Measurements from ENCODE around the gene BHLHA15. TPM values are rescaled to one million over a fixed set of nuclear protein-coding genes. Genes with fewer than 3 reads are reported as not detected.

BHLHA15 gene
- total RNA-seq, 4 donors from 2014 or later = 3.7 to 18.5 (median 5.6) TPM

GRCh38 chr7:98232799-98233198 lies 21.6 kb downstream of the BHLHA15 start:
- WGBS, 2 donors = 90 to 94% methylated on average over 15 to 16 of the region's 16 CpGs
- intact Hi-C loops (cut with DNase I; ENCODE audit: low total_unique reads) = no loop called here
- TF ChIP-seq POLR2A (IDR thresholded peaks at IDR 0.05) (no peak), CTCF (IDR thresholded peaks at IDR 0.05) (no peak)
- no peak overlapping the region for H3K4me3 ChIP-seq (ENCODE audit: low read depth, poor library complexity, severe bottlenecking)
- no peak for DNase-seq (ENCODE audit: low spot score in 2 of 2)

- no peak overlapping the region for H3K4me3 ChIP-seq (ENCODE audit: low read depth, poor library complexity, severe bottlenecking)
- intact Hi-C loops (cut with DNase I; ENCODE audit: low total_unique reads) = no loop called here
- TF ChIP-seq POLR2A (IDR thresholded peaks at IDR 0.05) (no peak), CTCF (IDR thresholded peaks at IDR 0.05) (no peak)
- no peak for DNase-seq (ENCODE audit: low spot score in 2 of 2)
- 86 to 89% methylated on average over 12 to 31 of the region's 32 CpGs for WGBS, 2 donors
These were observed 22.2 kb downstream of the BHLHA15 start for GRCh38 chr7:98233219-98234070.

- TF ChIP-seq CTCF (IDR thresholded peaks at IDR 0.05) (no peak), POLR2A (IDR thresholded peaks at IDR 0.05) (no peak)
- DNase-seq (ENCODE audit: low spot score in 2 of 2) = no peak
- intact Hi-C loops (cut with DNase I; ENCODE audit: low total_unique reads) = no loop called here
- 94 to 95% methylated on average over 10 of the region's 10 CpGs for WGBS, 2 donors
- H3K4me3 ChIP-seq (ENCODE audit: low read depth, poor library complexity, severe bottlenecking) = no peak overlapping the region
These were observed 23.3 kb downstream of the BHLHA15 start for GRCh38 chr7:98234429-98235147.

GRCh38 chr7:98235901-98236300 lies 24.7 kb downstream of the BHLHA15 start:
- no peak for TF ChIP-seq CTCF (IDR thresholded peaks at IDR 0.05)
- no peak for TF ChIP-seq POLR2A (IDR thresholded peaks at IDR 0.05)
- no peak for DNase-seq (ENCODE audit: low spot score in 2 of 2)
- H3K4me3 ChIP-seq (ENCODE audit: low read depth, poor library complexity, severe bottlenecking) = no peak overlapping the region
- intact Hi-C loops (cut with DNase I; ENCODE audit: low total_unique reads) = no loop called here
- WGBS, 2 donors = 88 to 90% methylated on average over 10 to 11 of the region's 11 CpGs

- DNase-seq (ENCODE audit: low spot score in 2 of 2) = no peak
- intact Hi-C loops (cut with DNase I; ENCODE audit: low total_unique reads) = no loop called here
- TF ChIP-seq CTCF (IDR thresholded peaks at IDR 0.05) (no peak), POLR2A (IDR thresholded peaks at IDR 0.05) (no peak)
- WGBS, 2 donors = 91 to 96% methylated on average over 25 of the region's 25 CpGs
- no peak overlapping the region for H3K4me3 ChIP-seq (ENCODE audit: low read depth, poor library complexity, severe bottlenecking)
These were observed 25.3 kb downstream of the BHLHA15 start for GRCh38 chr7:98236355-98237185.
